LNCaP clone FGC (cell line): ENCODE measurements around the gene OPCML.

Experiments used
- DNase-seq: peaks from one replicate; pipeline ENCODE4 v3.0.0-alpha.2; 2011; ENCODE audit warnings: low read depth
- H3K4me3 ChIP-seq: 2 replicates; pipeline ENCODE4 v1.5.1; 2011; ENCODE audit warnings: mild to moderate bottlenecking, low read depth, low read length, control low read depth
- CTCF ChIP-seq: IDR thresholded peaks from 2 replicates; pipeline ENCODE4 v1.5.1; 2012; ENCODE audit warnings: mild to moderate bottlenecking; ENCODE audit not compliant: control insufficient read depth, insufficient read depth; ENCODE audit errors: extremely low read depth

Gene OPCML

GRCh38 chr11:132904091-132904490 lies 628.2 kb downstream of the OPCML start:
- DNase-seq: no peak
- no peak overlapping the region for H3K4me3 ChIP-seq
- no peak for TF ChIP-seq CTCF

- no peak overlapping the region for H3K4me3 ChIP-seq
- no peak for DNase-seq
- TF ChIP-seq CTCF: no peak
These were observed 630.4 kb downstream of the OPCML start for GRCh38 chr11:132901638-132902471.

GRCh38 chr11:132898676-132899075 lies 633.6 kb downstream of the OPCML start:
- no peak overlapping the region for H3K4me3 ChIP-seq
- no peak for TF ChIP-seq CTCF
- no peak for DNase-seq

GRCh38 chr11:132898021-132898420 lies 634.3 kb downstream of the OPCML start:
- DNase-seq: no peak
- no peak for TF ChIP-seq CTCF
- no peak overlapping the region for H3K4me3 ChIP-seq

GRCh38 chr11:132895340-132895739 lies 637.0 kb downstream of the OPCML start:
- TF ChIP-seq CTCF: no peak
- no peak for DNase-seq
- no peak overlapping the region for H3K4me3 ChIP-seq

- DNase-seq: no peak
- H3K4me3 ChIP-seq: no peak overlapping the region
- TF ChIP-seq CTCF: no peak
These were observed 637.7 kb downstream of the OPCML start for GRCh38 chr11:132894606-132895005.

GRCh38 chr11:132892876-132893275 lies 639.4 kb downstream of the OPCML start:
- no peak overlapping the region for H3K4me3 ChIP-seq
- no peak for DNase-seq
- no peak for TF ChIP-seq CTCF
